Measurements from ENCODE around the gene HOXB6.
A peak's percentile ranks its signal among the peaks of the same experiment; 100 is the strongest.

Gene HOXB6

GRCh38 chr17:48609033-48609432 is 4.2 kb upstream of the HOXB6 start:
- DNase-seq = no peak

GRCh38 chr17:48608494-48608834 is 3.7 kb upstream of the HOXB6 start:
- DNase-seq = no peak

DNA sequence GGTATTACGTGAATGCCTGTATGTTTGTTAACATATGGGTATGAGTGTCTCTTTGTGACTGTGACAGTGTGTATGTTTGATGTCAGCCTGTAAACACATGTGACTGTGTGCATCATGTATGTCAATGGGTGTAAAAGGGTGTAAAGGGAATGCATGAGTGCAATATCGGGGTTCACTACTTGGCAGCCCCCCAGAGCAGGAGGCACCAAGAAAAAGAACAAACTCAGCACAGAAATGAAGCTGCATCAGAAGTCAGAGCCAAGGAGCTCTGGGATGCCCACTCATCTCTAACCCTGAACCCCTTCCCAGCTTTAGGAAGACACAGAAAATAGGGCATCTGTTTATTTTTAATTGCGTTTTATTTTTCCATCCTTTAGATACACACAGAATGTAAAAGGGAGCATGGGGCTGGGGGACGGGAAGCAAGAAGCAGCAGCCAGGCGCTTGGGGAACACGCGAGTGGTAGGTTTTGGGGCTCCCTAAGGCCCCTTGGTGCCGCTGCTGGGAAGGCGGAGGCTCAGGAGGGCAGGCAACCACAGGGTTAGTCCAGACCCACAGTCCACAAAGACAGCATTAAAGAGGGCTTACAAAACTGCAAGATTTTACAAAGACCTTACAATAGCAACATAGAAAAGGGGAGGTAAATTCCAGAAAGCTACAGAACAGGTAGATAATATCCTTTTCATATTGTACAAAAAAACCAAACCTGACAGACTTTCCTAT is 2.3 kb upstream of the HOXB6 start:
- no peak for DNase-seq

DNA sequence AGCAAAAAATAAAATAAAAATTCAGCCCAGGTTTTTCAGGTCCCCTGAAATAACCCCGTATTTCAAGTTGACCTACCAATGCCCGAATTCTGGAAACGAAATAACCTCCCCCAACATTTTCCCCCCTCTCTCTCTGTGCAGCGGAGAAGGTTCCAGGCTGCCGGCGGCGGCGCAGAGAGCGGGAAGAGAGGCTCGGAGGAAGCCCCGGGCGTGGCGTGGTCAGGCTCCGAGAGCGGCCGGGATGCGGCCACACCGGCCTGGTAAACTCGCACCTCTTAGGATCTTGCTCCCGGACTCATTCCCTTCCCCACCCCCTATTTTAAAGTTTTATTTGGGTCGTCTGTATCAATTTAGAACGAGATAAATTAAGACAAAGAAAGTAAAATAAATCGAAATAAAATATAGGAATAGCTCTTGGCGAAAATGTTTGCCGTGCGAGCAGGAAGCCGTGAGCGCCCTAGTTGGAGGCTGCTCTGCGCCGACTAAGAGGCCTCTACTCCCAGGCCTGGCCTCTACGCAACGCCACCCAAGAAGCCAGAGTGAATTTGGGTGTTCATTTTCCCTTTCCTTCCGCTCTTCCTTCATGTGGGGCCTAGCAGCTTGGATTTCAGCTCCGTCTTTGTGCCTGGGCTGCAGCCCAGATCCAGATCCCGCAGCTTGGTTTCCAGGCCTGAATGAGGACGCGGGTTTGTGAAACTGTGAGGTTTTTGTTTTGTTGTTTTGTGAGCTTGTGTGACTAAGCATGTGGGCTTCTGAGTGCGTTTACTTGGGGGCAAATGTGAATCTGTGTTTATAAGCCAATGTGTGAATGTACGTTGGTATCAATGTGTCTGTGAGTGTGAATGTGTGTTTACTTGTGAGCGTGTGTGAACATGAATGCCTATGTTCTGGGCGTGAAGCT is 1.5 kb upstream of the HOXB6 start:
- no peak for DNase-seq

GRCh38 chr17:48605409-48605919 is 678 bp upstream of the HOXB6 start:
- DNase-seq = no peak

- DNase-seq = no peak
These were observed 622 bp downstream of the HOXB6 start for GRCh38 chr17:48603959-48604769.

GRCh38 chr17:48601539-48602425 is 3.0 kb downstream of the HOXB6 start:
- no peak for DNase-seq

DNA sequence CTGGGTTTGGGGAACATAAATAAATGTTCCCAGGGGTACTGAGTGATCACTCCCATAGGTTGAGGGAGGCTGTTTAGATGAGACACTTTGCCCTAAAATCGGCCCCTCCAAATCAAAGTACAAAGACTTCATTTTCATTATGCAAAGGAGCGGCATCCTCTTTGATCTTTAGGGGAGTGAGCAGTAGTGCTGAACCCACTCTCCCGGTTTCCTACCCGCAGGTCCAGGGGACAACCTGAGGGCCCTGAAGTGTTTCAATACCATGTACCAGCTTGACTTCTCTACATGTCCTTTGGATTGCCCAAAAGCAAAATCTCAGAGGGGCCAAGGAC is 3.6 kb downstream of the HOXB6 start:
- DNase-seq = no peak

DNA sequence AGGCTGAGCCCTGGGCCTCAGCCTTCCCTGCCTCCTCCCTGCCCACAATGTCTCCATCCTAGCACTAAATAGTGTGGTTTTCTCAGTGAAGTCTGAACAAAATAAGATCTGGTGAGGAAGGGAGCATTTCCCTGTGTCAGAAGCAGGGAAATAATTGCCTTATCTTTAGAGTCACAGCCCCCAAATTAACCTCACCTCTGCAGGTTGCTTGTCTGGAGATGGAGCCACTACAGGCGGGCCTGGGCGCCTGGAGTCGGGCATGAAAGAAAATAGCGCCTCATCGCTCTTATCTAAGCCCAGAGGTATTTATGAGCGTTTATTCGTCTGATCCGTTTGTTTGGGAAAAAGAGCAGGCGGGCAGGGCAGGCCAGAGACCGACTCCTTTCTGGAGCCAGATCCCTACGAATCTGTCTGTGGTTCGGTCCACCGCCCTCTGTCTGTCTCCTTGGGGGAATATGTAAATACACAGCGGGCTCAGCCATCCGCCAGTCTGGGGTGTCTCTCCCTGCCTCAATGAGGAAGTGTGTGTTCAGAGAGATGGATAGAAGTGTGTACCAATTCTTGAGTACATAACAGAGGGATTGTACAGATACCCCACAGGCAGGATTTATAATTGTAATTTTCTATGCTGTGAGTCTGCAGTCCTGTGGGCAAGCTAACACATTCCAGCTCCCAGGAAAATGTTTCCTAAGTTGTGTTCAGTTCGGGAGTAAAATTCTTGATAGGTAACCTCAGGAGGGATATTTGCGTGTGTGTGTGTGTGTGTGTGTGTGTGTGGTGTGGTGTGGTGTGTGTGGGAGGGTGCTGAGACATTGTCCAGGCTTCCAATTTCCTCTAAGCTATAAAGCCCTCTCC is 4.3 kb downstream of the HOXB6 start:
- DNase-seq = no peak

DNA sequence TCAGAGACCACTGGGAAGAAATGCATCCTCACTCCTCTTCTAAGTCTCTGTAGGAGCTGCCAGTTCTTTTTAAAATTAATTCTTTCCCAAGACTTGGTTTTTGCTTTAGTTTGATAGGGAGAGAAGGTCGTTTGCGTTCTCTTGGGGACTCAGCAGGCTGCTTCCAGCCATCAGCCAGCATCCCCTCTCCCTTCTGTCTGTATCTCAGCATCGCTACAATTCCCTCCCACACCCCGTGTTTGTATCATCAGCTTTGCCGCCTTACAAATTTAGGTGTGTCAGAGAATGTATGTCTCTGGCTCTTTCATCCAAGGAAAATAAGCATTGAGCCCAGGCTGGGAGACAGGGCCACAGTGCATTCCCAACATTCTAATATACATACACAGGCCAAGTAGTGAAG is 5.4 kb downstream of the HOXB6 start:
- no peak for DNase-seq

DNA sequence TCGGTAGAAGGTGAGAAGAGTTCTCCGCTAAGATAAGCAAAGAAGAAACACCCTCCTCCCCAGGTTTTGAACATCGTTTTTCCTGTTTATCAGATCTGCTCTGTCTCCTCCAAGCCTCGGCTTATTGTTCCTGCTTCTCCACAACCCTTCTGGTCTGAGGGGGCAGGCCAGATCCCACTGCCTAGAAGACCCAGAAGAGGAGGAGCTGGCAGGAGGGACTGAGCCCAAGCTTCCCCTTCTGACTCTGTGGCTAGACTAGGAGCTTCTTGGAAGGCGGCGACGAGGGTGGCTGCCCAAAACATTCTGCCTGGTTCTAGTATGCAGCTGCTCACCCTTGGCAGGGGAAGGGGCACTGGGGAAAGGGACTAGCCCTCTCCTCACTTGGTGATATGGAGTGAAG is 6.0 kb downstream of the HOXB6 start:
- no peak for DNase-seq

DNA sequence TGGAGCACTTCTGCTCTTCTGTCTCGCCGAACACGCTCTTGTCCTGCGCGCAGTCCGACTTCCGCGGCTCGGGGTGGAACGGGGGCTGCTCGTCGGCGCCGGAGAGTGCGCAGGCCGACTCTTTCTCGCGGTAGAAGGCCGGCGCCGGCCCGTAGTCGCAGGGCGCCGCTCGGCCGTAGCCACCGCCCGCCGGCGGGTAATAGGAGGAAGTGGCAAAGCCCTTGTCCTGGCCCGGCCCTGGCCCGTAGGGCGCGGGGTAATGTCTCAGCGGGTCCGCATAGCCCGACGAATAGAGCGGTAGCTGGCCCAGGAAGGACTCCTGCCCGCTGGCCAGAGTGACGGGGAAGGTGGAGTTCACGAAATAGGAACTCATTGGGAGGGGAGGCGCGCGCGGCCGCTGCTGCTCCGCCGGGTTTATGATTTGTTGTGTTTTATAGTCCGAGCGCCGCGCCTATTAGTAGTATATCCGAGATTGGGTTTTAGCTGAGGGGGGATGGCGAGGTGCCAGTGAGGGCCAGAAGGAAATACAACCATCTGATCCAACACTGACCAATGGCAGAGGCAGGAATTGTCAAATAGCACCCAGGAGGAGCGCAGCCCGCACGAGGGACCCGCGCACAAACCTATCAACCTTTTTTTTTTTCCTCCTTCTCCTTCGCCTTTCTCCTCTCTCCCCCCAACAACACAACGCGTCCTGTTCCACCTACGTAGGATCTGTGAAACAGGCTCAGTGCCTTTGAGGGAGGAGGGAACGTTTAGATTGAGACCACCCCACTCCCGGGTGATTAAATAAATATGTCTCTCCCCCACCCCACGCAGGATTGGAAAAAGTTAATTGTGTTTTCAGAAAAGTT is 6.8 kb downstream of the HOXB6 start:
- DNase-seq = peak; percentile 35

- no peak for DNase-seq
These were observed 7.3 kb downstream of the HOXB6 start for GRCh38 chr17:48597528-48597777.

GRCh38 chr17:48596735-48597527 is 7.9 kb downstream of the HOXB6 start:
- DNase-seq = no peak

DNA sequence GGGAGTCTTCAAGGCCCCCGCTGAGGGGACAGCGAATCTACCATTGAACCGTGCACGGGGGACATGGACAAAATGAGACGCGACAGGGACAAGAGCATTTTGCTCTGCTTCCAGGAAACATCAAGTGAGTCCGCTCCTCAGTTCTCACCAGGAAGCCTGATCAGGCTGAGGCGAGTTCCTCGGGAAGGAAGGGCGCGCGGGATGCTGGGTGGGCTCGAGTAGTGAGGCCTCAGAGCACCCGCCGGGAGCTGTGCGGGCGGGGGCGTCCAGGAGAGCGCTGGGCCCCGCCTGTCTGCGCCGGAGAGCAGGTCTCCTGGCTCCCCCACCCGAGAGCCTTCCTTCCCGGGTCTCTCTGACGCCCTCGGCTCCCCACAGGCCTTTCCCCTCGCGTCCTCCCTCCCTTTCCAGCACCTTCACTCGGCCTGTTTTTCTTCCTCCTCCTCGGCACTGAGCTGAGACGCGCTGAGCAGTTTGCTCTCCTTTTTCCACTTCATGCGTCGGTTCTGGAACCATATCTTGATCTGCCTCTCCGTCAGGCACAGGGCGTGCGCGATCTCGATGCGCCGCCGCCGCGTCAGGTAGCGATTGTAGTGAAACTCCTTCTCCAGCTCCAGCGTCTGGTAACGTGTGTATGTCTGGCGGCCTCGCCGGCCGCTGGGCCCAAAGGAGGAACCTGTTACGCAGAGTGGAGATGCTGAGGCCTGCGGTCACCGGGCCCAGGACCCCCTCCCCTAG is 8.6 kb downstream of the HOXB6 start:
- no peak for DNase-seq

GRCh38 chr17:48595278-48595999 is 9.3 kb downstream of the HOXB6 start:
- DNase-seq = no peak

- DNase-seq = no peak
These were observed 10.1 kb downstream of the HOXB6 start for GRCh38 chr17:48594538-48595277.
